GM18858 (cell line): ENCODE measurements around the gene MLN.
"Not testable (repeated sequence)": the region's sequence is repeated elsewhere in the genome, so short reads cannot be mapped to it uniquely, and the experiment has no call there.

Source experiments
- ATAC-seq: cut with Tn5 transposase; IDR thresholded peaks from one replicate; pipeline ENCODE4 v1.9.1; 2021; ENCODE audit not compliant: unreplicated experiment

The MLN gene

GRCh38 chr6:33836806-33837469 is 33.1 kb upstream of the MLN start:
- no peak for ATAC-seq

GRCh38 chr6:33834401-33835392 is 30.9 kb upstream of the MLN start:
- ATAC-seq: no peak

GRCh38 chr6:33833599-33833998 is 29.8 kb upstream of the MLN start:
- ATAC-seq: no peak

- not testable (repeated sequence) for ATAC-seq
These were observed 29.0 kb upstream of the MLN start for GRCh38 chr6:33832831-33833230.

DNA sequence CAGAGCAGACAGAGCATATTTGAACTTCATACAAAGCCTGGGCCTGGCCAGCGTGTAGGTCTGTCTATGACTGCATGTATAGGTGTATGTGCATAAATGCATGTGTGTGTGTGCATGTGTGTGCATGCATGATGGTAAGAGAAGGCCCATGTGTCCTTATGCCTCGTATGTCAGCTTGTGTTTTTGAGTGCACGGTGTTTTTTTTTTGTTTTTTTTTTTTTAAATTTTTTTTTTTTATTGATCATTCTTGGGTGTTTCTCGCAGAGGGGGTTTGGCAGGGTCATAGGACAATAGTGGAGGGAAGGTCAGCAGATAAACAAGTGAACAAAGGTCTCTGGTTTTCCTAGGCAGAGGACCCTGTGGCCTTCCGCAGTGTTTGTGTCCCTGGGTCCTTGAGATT is 27.9 kb upstream of the MLN start:
- not testable (repeated sequence) for ATAC-seq

DNA sequence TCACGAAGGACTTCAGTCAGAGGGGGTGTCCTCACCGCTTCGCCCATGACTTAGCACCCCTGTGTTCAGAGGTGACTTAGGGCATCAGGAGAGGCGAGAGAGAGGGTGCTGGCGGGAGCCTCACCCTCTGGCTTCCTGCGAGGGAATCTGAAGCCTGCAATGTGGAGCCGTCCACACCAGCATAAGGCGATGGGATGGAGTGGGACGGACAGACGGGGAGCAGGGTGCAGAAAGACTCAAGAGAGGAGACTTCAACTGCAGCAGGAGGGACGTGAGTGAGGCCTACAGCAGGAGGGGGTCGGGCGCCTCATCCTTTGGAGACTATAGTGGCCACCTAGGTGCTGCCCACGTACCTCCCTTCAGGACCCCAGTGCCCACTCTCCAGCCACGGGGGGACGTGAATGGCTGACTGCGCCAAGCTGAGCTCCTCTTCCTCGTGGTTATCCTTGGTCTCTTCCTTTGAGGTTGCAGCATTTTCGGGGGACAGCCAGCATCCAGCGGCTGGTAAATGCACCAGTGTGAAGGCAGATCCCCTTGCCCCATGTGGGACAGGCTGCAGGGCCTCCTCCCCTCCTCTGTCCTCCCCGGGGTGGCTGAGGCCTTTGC is 26.9 kb upstream of the MLN start:
- ATAC-seq: no peak

GRCh38 chr6:33828764-33829731 is 25.2 kb upstream of the MLN start:
- ATAC-seq: no peak

GRCh38 chr6:33828452-33828763 is 24.6 kb upstream of the MLN start:
- ATAC-seq: no peak

GRCh38 chr6:33827546-33828451 is 24.0 kb upstream of the MLN start:
- no peak for ATAC-seq

- no peak for ATAC-seq
These were observed 22.7 kb upstream of the MLN start for GRCh38 chr6:33826537-33826936.

- ATAC-seq: no peak
These were observed 20.8 kb upstream of the MLN start for GRCh38 chr6:33824461-33825154.

- ATAC-seq: no peak
These were observed 20.0 kb upstream of the MLN start for GRCh38 chr6:33823806-33824205.

DNA sequence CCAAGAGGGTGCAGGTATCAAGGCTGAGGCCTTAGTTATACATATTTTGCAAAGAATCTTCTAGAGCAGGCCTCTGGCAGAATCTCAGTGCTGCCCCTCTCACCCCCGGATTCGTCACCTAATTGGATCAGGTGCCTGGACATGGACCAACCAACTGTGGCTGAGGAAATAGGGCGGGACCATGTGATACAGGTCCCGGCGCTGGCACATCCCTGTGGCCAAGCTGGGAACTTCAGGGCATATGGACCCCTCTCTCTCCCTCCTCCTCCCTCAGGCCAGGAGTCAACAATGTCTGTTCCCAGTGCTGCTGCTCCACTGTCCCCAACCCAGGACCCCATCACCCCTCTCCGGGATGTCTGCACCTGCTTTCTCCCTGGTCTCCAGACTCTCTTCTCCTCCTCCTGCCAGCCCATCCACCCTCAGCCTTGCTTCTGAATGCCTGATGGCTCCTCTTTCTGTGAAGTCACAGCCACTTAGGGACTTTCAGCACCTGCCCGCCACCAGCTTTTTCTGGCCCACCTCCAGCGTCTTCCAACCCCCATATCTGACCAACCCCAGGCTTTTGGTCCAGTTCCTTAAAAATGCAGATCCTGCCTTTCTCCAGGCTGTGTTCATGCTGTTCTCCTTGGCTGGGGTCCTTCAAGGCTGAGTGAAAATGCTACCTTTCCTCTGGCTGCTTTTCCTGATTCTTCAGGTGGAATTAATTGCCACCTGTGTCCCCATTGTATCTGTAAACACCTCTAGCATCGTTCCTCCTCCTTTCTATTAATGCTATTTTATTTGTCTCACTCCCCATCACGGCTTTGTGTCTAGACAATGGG is 19.0 kb upstream of the MLN start:
- no peak for ATAC-seq

DNA sequence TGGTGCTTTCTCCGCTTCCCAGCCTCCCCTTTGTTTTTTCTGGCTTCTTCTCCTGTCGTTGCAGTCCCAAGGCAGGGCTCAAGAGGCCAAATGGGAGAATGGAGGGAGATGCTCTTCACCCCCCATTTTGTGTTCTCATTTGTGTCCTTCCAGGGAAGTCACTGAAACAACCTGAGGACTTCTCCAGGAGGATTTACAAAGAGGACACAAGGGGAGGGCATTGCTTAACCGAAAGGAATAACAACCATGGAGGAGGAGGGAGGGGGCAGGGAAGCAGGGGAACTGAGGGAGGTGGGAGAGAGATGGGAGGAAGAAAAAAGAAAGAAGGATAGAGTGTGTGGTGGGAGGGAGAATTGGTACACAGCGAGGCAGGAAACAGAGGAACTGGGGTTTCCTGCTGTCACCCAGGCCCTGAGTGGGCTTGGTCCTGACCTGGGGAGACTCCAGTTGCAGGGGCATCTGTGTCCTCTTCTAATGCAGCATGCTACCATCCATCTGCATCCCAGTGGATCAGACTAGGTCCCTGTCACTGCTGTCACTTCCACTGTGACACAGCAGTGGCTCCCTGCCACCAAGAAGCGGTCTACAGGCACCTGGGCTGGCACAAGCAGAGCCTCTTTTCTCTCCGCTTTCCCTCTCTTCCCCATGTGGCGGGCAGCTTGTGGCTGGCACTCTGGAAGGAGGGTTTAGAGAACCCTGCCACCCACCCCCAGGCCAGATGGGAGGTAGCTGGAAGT is 17.1 kb upstream of the MLN start:
- no peak for ATAC-seq

DNA sequence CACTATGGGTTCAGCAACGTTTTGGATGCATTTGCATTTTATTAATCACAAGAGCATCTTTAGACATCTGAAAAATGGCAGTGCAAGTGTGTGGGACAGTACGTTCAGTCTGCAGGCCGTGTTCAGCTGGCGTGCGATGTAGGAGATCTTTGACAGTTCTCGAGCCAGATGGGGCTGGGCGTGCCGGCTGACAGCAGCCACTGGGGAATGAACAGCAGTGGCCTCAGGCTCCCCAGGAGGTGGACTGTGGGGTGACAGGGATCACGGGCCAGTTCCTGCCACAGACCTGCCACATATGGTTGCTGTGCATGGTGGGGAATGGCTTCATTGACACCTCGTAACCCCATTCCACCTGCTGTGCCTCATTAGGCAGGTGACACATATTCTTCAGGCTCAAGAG is 16.4 kb upstream of the MLN start:
- no peak for ATAC-seq

DNA sequence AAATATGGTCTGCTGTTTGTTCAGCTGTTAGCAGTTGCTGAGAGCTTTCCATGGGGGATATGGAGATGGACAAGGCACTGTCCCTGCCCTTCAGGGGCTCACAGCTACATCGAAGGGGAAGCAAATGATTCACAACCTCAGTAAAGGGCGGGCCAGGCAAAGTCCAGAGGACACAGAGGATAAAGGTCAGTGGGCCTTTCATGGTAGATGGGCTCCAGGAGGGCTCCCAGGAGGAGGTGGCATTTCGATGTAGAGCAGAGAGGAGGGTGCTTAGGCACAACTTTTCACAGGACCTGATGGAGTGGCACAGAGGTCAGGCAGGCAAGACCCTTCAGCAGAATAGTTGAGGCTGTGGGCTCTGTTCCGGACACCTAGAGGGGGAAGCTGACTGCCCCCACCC is 15.2 kb upstream of the MLN start:
- ATAC-seq: no peak

- no peak for ATAC-seq
These were observed 14.5 kb upstream of the MLN start for GRCh38 chr6:33818293-33818692.

DNA sequence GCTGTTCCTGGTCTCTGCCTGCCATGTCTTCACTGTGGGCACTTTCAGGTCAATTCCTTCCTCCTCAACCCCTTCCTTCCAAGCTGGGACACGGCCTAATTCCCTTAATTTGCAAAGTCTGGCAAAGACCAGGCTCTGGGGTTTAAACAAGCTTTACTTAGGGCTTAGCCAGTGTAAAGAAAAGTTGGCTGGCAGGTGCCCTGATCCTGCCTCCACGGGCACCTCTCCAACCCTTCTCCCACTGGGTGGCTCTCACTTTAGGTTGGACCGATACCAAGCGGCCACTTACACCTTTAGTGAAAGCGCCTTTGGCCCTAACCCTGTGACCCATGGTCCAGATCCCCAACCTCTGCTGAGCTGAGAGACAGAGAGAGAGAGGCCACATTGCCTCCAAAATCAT is 13.7 kb upstream of the MLN start:
- no peak for ATAC-seq
